WERI-Rb-1 (cell line): ENCODE measurements around the gene DACH1.

ENCODE experiments used
- DNase-seq: peaks from one replicate; pipeline ENCODE4 v3.0.0-alpha.2; 2020
- H3K27ac ChIP-seq: fragments of 250-450 bp; sonication (Bioruptor Pico); 2 replicates; pipeline ENCODE4 v1.5.1; 2020; ENCODE audit warnings: mild to moderate bottlenecking, moderate library complexity
- H3K27me3 ChIP-seq: fragments of 250-450 bp; sonication (Bioruptor Pico); 2 replicates; pipeline ENCODE4 v1.5.1; 2021; ENCODE audit warnings: mild to moderate bottlenecking, low read depth, moderate library complexity; ENCODE audit not compliant: insufficient read depth, severe bottlenecking
- H3K36me3 ChIP-seq: fragments of 250-450 bp; sonication (Bioruptor Pico); 2 replicates; pipeline ENCODE4 v1.5.1; 2020; ENCODE audit warnings: mild to moderate bottlenecking, moderate library complexity
- H3K4me3 ChIP-seq: 2 replicates; pipeline ENCODE4 v1.5.1; 2011; ENCODE audit warnings: low read depth, mild to moderate bottlenecking, control low read depth, low read length
- H3K9me3 ChIP-seq: fragments of 250-450 bp; sonication (Bioruptor Pico); 2 replicates; pipeline ENCODE4 v1.5.1; 2021; ENCODE audit warnings: mild to moderate bottlenecking, moderate library complexity; ENCODE audit not compliant: severe bottlenecking
- CTCF ChIP-seq: IDR thresholded peaks from 2 replicates; pipeline ENCODE4 v1.5.1; 2011; ENCODE audit warnings: low read depth, mild to moderate bottlenecking, control low read depth, inconsistent platforms, low read length

Gene DACH1

DNA sequence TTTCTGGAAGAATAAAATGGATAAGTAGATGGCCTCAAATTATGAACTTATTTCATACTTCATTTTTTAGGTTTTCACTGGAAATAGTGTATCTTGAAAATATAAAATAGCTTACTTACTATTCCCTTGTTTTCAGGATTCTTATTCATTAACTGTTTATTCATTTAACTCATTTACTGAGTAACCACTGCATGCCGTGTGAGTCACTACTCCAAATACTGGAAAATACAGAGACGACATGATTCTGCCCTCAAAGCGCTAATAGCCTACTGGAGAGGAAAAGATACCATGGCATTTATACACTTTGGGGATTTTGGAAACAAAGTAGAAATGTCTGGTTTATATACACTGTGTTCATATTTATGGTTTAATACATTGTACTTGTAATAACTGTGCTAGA, 270.9 kb downstream of the DACH1 start:
- no peaks in the 10 kb centered on the region for H3K36me3 ChIP-seq
- no peak for TF ChIP-seq CTCF
- H3K27ac ChIP-seq = no peak overlapping the region
- DNase-seq = no peak
- H3K27me3 ChIP-seq = no peaks in the 10 kb centered on the region
- no peak overlapping the region for H3K4me3 ChIP-seq
- H3K9me3 ChIP-seq = no peaks in the 10 kb centered on the region

DNA sequence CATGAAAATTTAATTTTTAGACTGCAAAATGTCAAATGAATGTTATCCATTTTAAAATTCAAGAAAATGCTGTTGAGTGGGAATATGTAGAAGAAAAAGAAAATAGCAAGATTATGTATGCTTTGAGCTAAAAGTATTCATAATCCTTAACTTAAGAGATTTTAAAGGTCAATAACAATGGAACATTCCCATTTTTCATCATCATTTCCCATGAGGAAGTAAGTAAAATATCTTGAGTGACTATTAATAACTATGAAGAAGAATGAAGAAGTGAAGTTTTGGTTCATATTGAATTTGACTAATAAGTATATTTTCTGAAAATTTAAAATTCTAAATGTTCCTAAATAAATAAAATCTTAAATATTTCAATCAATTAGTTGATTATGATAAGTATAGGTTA, 273.4 kb downstream of the DACH1 start:
- no peak for TF ChIP-seq CTCF

GRCh38 chr13:71591374-71591773, 275.6 kb downstream of the DACH1 start:
- H3K27me3 ChIP-seq = no peaks in the 10 kb centered on the region
- H3K9me3 ChIP-seq = no peaks in the 10 kb centered on the region
- TF ChIP-seq CTCF = no peak
- H3K36me3 ChIP-seq = no peaks in the 10 kb centered on the region
- H3K4me3 ChIP-seq = no peak overlapping the region
- H3K27ac ChIP-seq = no peak overlapping the region
- DNase-seq = no peak

More for the DNA sequence above, 273.4 kb downstream of the DACH1 start:
- DNase-seq = no peak
- no peak overlapping the region for H3K27ac ChIP-seq
- H3K27me3 ChIP-seq = no peaks in the 10 kb centered on the region
- H3K36me3 ChIP-seq = no peaks in the 10 kb centered on the region
- H3K9me3 ChIP-seq = no peaks in the 10 kb centered on the region
- H3K4me3 ChIP-seq = no peak overlapping the region

GRCh38 chr13:71590654-71591148, 276.3 kb downstream of the DACH1 start:
- Histone ChIP-seq H3K9me3 (no peaks in the 10 kb centered on the region), H3K27ac (no peak overlapping the region), H3K36me3 (no peaks in the 10 kb centered on the region), H3K27me3 (no peaks in the 10 kb centered on the region), H3K4me3 (no peak overlapping the region)
- no peak for DNase-seq
- no peak for TF ChIP-seq CTCF

DNA sequence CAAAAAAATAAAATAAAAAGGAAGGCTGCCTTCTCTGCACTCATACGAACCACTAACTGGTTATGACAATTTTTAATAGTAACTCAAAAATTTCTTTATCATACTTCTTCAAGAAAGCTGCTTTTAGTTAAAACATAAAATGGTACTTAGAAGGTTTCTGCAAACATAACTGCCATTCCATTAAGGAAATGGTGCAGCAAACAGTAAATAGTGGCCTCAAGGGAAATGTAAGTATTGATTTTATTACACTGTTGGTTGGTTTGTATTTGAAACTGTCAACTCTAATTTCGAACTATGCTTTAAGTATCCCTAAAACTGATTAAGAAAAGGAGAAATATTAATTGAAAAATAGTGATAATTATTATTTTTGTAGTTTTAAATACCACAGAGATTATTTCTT, 278.0 kb downstream of the DACH1 start:
- Histone ChIP-seq H3K27ac (no peak overlapping the region), H3K4me3 (no peak overlapping the region), H3K9me3 (no peaks in the 10 kb centered on the region), H3K36me3 (no peaks in the 10 kb centered on the region), H3K27me3 (no peaks in the 10 kb centered on the region)
- TF ChIP-seq CTCF = no peak
- no peak for DNase-seq

DNA sequence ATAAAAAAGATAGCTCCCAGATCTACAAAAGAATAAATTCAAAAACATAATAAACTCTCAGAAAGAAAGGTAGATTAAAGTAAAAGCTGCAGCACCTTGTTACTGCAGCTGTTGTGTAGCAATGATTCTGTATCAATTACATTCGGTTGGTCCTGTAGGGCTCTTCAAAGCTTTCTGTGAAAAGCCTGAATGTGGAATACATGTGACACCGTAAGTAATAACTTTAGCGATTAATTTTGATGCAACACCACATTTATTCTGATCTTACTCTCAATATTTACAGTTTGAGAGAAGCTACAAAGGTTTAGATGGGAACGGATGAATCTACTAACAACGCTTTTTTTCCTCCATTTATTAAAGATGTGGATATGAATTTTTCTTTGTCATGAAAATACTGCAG, 279.2 kb downstream of the DACH1 start:
- TF ChIP-seq CTCF = no peak
- H3K27ac ChIP-seq = no peak overlapping the region
- no peaks in the 10 kb centered on the region for H3K36me3 ChIP-seq
- no peak for DNase-seq
- H3K4me3 ChIP-seq = no peak overlapping the region
- H3K9me3 ChIP-seq = no peaks in the 10 kb centered on the region
- H3K27me3 ChIP-seq = no peaks in the 10 kb centered on the region
